ENCODE results near the gene CAD.

The CAD gene

DNA sequence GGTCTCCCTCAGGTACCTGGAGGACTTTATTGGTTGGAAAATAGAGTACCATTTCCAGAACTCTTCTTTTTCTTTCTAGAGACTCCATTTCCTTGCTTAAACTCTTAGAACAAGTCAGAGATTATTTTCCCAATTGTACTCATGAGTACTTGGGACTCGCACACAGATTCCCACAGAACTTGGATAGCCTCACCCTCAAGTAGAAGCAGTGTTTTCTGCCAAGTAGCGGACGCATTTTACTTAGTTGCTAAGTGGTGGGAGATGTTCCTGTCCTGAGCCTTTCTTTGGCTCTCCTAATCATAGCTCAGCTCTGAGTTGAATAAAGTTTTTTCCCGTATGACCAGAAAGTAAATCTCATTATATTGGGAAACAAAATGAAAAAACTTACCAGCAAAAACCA is 28.5 kb downstream of the CAD start:
- H3K27ac ChIP-seq: no peak overlapping the region
- H3K27me3 ChIP-seq: no peaks in the 10 kb centered on the region
- H3K4me1 ChIP-seq: peaks cover 0 to 16% (median 3%) of the 10 kb centered on the region in 4 donors
- no peak for DNase-seq
- H3K4me3 ChIP-seq: no peak overlapping the region
- intact Hi-C loops (cut with DNase I; ENCODE audit: low total_unique reads): no loop called here
- TF ChIP-seq, protein P1, sequence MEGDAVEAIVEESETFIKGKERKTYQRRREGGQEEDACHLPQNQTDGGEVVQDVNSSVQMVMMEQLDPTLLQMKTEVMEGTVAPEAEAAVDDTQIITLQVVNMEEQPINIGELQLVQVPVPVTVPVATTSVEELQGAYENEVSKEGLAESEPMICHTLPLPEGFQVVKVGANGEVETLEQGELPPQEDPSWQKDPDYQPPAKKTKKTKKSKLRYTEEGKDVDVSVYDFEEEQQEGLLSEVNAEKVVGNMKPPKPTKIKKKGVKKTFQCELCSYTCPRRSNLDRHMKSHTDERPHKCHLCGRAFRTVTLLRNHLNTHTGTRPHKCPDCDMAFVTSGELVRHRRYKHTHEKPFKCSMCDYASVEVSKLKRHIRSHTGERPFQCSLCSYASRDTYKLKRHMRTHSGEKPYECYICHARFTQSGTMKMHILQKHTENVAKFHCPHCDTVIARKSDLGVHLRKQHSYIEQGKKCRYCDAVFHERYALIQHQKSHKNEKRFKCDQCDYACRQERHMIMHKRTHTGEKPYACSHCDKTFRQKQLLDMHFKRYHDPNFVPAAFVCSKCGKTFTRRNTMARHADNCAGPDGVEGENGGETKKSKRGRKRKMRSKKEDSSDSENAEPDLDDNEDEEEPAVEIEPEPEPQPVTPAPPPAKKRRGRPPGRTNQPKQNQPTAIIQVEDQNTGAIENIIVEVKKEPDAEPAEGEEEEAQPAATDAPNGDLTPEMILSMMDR (IDR thresholded peaks at IDR 0.05): no peak
- peaks cover 30 to 45% (median 42%) of the 10 kb centered on the region in 3 donors for H3K36me3 ChIP-seq
- no peaks in the 10 kb centered on the region for H3K9me3 ChIP-seq

DNA sequence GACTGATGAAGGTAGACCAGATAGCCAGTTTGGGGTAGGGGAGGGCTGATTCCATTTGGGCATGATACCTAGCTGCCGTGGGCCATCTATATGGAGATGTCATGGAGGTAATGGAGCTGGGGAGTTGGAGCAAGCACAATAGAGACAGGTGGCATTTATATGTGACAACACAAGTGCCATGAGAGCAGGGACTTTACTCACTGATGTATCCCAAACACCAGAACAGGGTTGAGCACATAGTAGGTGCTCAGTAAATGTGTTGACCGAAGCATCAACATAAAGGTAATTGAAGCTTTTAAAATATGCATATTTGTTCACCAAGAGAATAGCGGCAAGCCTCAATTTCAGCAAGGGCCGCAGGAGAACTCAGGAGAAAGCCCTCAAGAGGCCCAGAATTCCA is 30.7 kb downstream of the CAD start:
- Histone ChIP-seq H3K9me3 (no peaks in the 10 kb centered on the region), H3K4me3 (no peak overlapping the region), H3K27me3 (no peaks in the 10 kb centered on the region), H3K36me3 (peaks cover 10 to 23% (median 19%) of the 10 kb centered on the region in 3 donors), H3K27ac (no peak overlapping the region), H3K4me1 (peaks cover 0 to 16% (median 3%) of the 10 kb centered on the region in 4 donors)
- no peak for DNase-seq
- TF ChIP-seq, protein P1 (IDR thresholded peaks at IDR 0.05): no peak
- intact Hi-C loops (cut with DNase I; ENCODE audit: low total_unique reads): no loop called here

DNA sequence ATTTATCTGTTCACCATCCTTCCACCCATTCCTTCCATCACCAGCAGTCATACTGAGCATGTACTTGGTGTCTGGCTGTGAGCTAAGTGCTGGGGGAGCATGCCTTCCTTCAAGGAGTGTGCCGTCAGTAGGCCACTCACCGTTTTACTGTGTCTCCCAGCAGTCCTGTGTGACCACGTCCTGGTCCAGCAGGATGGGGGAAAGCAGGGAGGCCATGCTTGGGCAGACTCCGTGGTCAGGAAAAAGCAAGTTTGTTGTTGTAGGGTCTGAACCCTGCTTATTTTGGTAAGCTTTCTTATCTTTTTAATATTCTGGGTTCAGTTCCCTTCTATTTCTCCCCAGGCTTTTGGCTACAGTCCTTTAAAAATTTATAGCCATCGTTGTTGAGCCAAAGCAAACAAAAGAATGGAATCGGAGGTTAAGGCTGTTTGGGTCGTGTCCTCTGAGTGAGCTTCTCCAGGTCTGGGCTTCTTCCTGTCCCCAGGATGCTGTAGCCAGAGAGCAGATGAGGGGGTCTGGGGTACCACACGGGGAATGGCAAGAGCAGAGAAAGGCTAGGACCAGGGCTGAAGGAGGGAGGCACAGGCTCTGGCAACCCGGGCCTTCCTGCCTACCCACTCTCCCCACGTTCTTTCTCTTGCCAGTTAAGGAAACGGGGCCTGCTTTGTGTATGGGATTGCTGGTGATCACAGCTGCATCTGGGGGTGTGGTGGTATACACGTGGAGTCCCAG is 32.2 kb downstream of the CAD start:
- H3K9me3 ChIP-seq: no peaks in the 10 kb centered on the region
- no peak overlapping the region for H3K4me3 ChIP-seq
- intact Hi-C loops (cut with DNase I; ENCODE audit: low total_unique reads): no loop called here
- TF ChIP-seq, protein P1 (IDR thresholded peaks at IDR 0.05): no peak
- peaks cover 0 to 8% (median 6%) of the 10 kb centered on the region in 3 donors for H3K36me3 ChIP-seq
- no peaks in the 10 kb centered on the region for H3K27me3 ChIP-seq
- DNase-seq: no peak
- peak overlapping the region in 1 of 2 donors; percentile 9 for H3K27ac ChIP-seq
- H3K4me1 ChIP-seq: peaks cover 0 to 16% (median 3%) of the 10 kb centered on the region in 4 donors

DNA sequence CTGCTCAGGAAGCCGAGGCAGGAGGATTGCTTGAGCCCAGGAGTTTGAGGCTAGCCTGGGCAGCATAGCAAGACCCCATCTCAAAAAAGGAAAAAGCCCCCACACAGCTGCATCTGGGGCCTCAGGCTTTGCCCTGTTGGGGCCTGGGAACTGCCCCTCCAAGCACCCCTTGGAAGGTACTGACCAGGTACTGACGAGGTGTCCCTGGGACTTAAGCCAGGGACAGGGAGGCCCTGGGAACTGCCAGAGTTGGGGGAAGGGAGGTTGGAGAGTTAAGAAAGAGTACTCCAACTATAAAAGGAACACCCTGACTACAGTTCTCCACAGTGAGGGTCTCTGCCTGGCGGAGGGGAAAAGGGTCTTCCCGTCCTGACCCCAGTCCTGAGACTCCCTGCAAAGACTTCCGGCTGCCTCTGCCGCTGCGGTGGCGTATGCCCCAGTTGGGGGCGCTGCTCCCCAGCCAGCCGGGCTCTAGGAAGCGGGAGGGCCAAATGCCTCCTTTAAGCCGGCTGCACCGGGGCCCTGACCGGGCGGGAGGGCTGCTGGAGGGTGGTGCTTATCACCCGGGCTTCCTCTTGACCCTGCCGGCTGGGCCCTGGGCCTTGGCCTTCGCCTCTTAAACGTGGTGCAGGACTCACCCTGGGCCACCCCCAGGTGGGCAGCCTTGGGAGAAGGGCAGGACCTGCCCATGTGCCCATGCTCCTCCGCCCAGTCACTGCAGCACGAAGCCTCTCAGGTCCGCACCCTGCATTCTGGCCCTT is 32.9 kb downstream of the CAD start:
- H3K27me3 ChIP-seq: no peaks in the 10 kb centered on the region
- H3K4me1 ChIP-seq: peaks cover 0 to 16% (median 3%) of the 10 kb centered on the region in 4 donors
- TF ChIP-seq, protein P1 (IDR thresholded peaks at IDR 0.05): peak in 1 of 2 experiments; percentile 24
- H3K27ac ChIP-seq: no peak overlapping the region
- DNase-seq: no peak
- intact Hi-C loops (cut with DNase I; ENCODE audit: low total_unique reads): no loop called here
- peaks cover 0 to under 1% (median 0%) of the 10 kb centered on the region in 3 donors for H3K36me3 ChIP-seq
- H3K4me3 ChIP-seq: no peak overlapping the region
- no peaks in the 10 kb centered on the region for H3K9me3 ChIP-seq

DNA sequence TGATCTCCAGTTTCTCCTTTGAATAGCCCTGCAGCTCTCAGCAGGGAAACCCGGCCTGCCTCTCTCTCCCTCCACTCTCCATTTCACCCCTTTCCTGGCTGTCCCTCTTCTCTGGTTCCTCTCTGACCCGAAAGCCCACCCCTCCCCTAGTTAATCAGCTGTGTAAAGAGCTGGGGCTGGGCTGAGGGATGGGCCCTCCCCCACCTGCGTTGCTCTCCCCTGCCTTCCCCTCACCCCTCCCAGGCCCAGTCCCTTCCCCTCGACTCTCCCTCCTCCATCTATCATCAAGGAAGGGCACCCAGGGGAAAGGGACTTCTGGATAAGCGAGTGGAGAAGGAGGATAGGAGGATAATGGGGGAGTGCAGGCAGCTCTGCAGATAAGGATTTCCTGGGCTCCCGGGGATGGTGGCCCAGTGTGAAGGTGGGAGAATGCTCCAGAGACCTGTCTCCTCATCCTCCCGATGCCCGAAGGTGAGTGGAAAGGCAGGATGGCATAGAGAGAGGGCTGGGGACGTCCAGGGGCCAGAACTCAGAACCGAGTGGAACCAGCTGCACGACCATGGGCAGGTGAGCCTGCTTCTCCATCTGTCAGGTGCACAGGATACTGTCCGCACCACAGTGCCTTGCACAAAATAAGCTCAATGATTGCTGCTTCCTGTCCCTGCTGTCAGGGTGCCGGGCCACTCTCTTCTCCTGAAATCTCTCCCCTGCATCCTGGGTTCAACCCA is 33.6 kb downstream of the CAD start:
- H3K9me3 ChIP-seq: no peaks in the 10 kb centered on the region
- no peak overlapping the region for H3K27ac ChIP-seq
- no peak overlapping the region for H3K4me3 ChIP-seq
- DNase-seq: no peak
- intact Hi-C loops (cut with DNase I; ENCODE audit: low total_unique reads): no loop called here
- no peaks in the 10 kb centered on the region for H3K36me3 ChIP-seq
- no peaks in the 10 kb centered on the region for H3K27me3 ChIP-seq
- peaks cover 0 to 24% (median 3%) of the 10 kb centered on the region in 4 donors for H3K4me1 ChIP-seq
- TF ChIP-seq, protein P1 (IDR thresholded peaks at IDR 0.05): no peak
